Neural cell (in vitro differentiated cells): ENCODE results near the gene GNAS. TPM values are rescaled to one million over a fixed set of nuclear protein-coding genes. Genes with fewer than 3 reads are reported as not detected.

Source experiments
- H2AFZ ChIP-seq: fragments of 200-600, 300-800 bp; sonication (generic), shearing (Covaris generic); 2 replicates; pipeline ENCODE4 v1.6.0; 2014; ENCODE audit warnings: low read depth, mild to moderate bottlenecking, antibody characterized with exemption, low read length, moderate library complexity
- H3F3A ChIP-seq: fragments of 200-600 bp; shearing (Covaris generic); 2 replicates; pipeline ENCODE4 v1.6.1; 2016; ENCODE audit warnings: mild to moderate bottlenecking, moderate library complexity, mixed read lengths, antibody characterized with exemption, low read length; ENCODE audit not compliant: insufficient read depth, poor library complexity, severe bottlenecking
- H3K27ac ChIP-seq: fragments of 200-600, 300-800 bp; sonication (generic), shearing (Covaris generic); 2 replicates; pipeline ENCODE4 v1.5.1; 2014; ENCODE audit warnings: mild to moderate bottlenecking, low read length, moderate library complexity
- H3K27me3 ChIP-seq: fragments of 300-800, 200-600 bp; sonication (generic), shearing (Covaris generic); 2 replicates; pipeline ENCODE4 v1.6.0; 2014; ENCODE audit warnings: mild to moderate bottlenecking, low read depth, low read length, moderate library complexity; ENCODE audit not compliant: insufficient read depth
- H3K36me3 ChIP-seq: fragments of 300-800, 200-600 bp; sonication (generic), shearing (Covaris generic); 2 replicates; pipeline ENCODE4 v1.5.1; 2014; ENCODE audit warnings: mild to moderate bottlenecking, antibody characterized with exemption, low read length, moderate library complexity; ENCODE audit not compliant: insufficient read depth
- H3K4me2 ChIP-seq: fragments of 300-800, 200-600 bp; sonication (generic), shearing (Covaris generic); 2 replicates; pipeline ENCODE4 v1.6.0; 2014; ENCODE audit warnings: mild to moderate bottlenecking, low read length
- H3K4me3 ChIP-seq: fragments of 300-800, 200-600 bp; sonication (generic), shearing (Covaris generic); 2 replicates; pipeline ENCODE4 v1.5.1; 2014; ENCODE audit warnings: mild to moderate bottlenecking, low read length, moderate library complexity
- H3K79me2 ChIP-seq: fragments of 200-600 bp; shearing (Covaris generic); replicated peaks from 2 replicates; pipeline ENCODE4 v1.6.0; 2014; ENCODE audit warnings: mild to moderate bottlenecking, low read length, moderate library complexity; ENCODE audit not compliant: insufficient read depth
- H3K9ac ChIP-seq: fragments of 300-800, 200-600 bp; sonication (generic), shearing (Covaris generic); 2 replicates; pipeline ENCODE4 v1.6.1; 2016; ENCODE audit warnings: mild to moderate bottlenecking, low read length, mixed read lengths
- H3K9me2 ChIP-seq: fragments of 200-600 bp; shearing (Covaris generic); 2 replicates; pipeline ENCODE4 v1.6.1; 2016; ENCODE audit warnings: mild to moderate bottlenecking, low read length, mixed read lengths; ENCODE audit not compliant: insufficient read depth
- H3K9me3 ChIP-seq: fragments of 200-600, 300-800 bp; sonication (generic), shearing (Covaris generic); 2 replicates; pipeline ENCODE4 v1.6.1; 2016; ENCODE audit warnings: mild to moderate bottlenecking, mixed run types, low read length, moderate library complexity, mixed read lengths
- H4K20me1 ChIP-seq: fragments of 200-600 bp; shearing (Covaris generic); 2 replicates; pipeline ENCODE4 v1.6.1; 2016; ENCODE audit warnings: mild to moderate bottlenecking, mixed run types; ENCODE audit not compliant: insufficient read depth
- CTCF ChIP-seq: fragments of 450-650 bp; IDR thresholded peaks from 2 replicates; pipeline ENCODE4 v1.5.1; 2014; ENCODE audit warnings: antibody characterized with exemption, mild to moderate bottlenecking, moderate library complexity; ENCODE audit not compliant: poor library complexity, severe bottlenecking
- EP300 ChIP-seq: fragments of 450-650 bp; conservative IDR thresholded peaks from 2 replicates; pipeline ENCODE4 v1.6.1; 2014; ENCODE audit warnings: antibody characterized with exemption, mild to moderate bottlenecking, moderate library complexity; ENCODE audit not compliant: poor library complexity, severe bottlenecking
- EZH2 ChIP-seq: fragments of 200-600, 300-800 bp; shearing (Covaris generic), sonication (generic); IDR thresholded peaks from 2 replicates; pipeline ENCODE4 v1.6.1; 2014; ENCODE audit warnings: antibody characterized with exemption, low read length, borderline replicate concordance, mild to moderate bottlenecking; ENCODE audit not compliant: insufficient read depth, poor library complexity, severe bottlenecking
- MXI1 ChIP-seq: fragments of 450-650 bp; conservative IDR thresholded peaks from 2 replicates; pipeline ENCODE4 v1.6.1; 2014; ENCODE audit warnings: antibody characterized with exemption, mild to moderate bottlenecking; ENCODE audit not compliant: poor library complexity, severe bottlenecking
- POLR2AphosphoS5 ChIP-seq: IDR thresholded peaks from 2 replicates; pipeline ENCODE4 v1.6.1; 2012
- RAD21 ChIP-seq: fragments of 450-650 bp; conservative IDR thresholded peaks from 2 replicates; pipeline ENCODE4 v1.6.1; 2014; ENCODE audit warnings: antibody characterized with exemption, mild to moderate bottlenecking, moderate library complexity
- REST ChIP-seq: IDR thresholded peaks from 2 replicates; pipeline ENCODE4 v1.6.1; 2012; ENCODE audit warnings: borderline replicate concordance
- SMC3 ChIP-seq: fragments of 450-650 bp; conservative IDR thresholded peaks from 2 replicates; pipeline ENCODE4 v1.6.1; 2014; ENCODE audit warnings: antibody characterized with exemption, mild to moderate bottlenecking, moderate library complexity; ENCODE audit not compliant: poor library complexity
- TAF1 ChIP-seq: IDR thresholded peaks from 2 replicates; pipeline ENCODE4 v1.6.1; 2012; ENCODE audit warnings: low read depth
- polyA plus RNA-seq: library from polyadenylated mRNA; depleted of rRNA; stranded (reverse); fragments of >200 nt; gene quantifications from 2 replicates; pipeline ENCODE4 v1.2.3, GENCODE V29; 2014

The GNAS gene
- polyA plus RNA-seq, 1 donor from 2014 or later, result 958 TPM

- Histone ChIP-seq H3K36me3 (no peaks in the 10 kb centered on the region), H3K9ac (no peak overlapping the region), H4K20me1 (no peaks in the 10 kb centered on the region), H3F3A (no peaks in the 10 kb centered on the region), H3K4me3 (no peak overlapping the region), H2AFZ (no peak overlapping the region), H3K9me3 (no peaks in the 10 kb centered on the region), H3K9me2 (no peaks in the 10 kb centered on the region), H3K27me3 (peaks cover 61% of the 10 kb centered on the region), H3K4me2 (no peak overlapping the region), H3K27ac (no peak overlapping the region), H3K79me2 (no peaks in the 10 kb centered on the region)
- TF ChIP-seq CTCF (no peak), POLR2AphosphoS5 (no peak)
Observed at GRCh38 chr20:58842276-58842675, 10.2 kb upstream of the GNAS start.

- no peak for TF ChIP-seq RAD21
- no peak for TF ChIP-seq EP300
- no peak for TF ChIP-seq REST
- Histone ChIP-seq H3K9me3 (no peaks in the 10 kb centered on the region), H3K27ac (no peak overlapping the region), H3K79me2 (no peaks in the 10 kb centered on the region), H3K4me2 (no peak overlapping the region), H3K9ac (no peak overlapping the region), H3F3A (no peaks in the 10 kb centered on the region), H2AFZ (no peak overlapping the region), H4K20me1 (no peaks in the 10 kb centered on the region), H3K27me3 (peaks cover 59% of the 10 kb centered on the region), H3K9me2 (no peaks in the 10 kb centered on the region), H3K36me3 (no peaks in the 10 kb centered on the region), H3K4me3 (no peak overlapping the region)
Observed at GRCh38 chr20:58843128-58843556, 9.4 kb upstream of the GNAS start.

- H3K9me2 ChIP-seq, result no peaks in the 10 kb centered on the region
- TF ChIP-seq EP300, result no peak
- no peak for TF ChIP-seq SMC3
- no peak for TF ChIP-seq EZH2
- TF ChIP-seq REST, result no peak
- no peak for TF ChIP-seq MXI1
- TF ChIP-seq TAF1, result no peak
- no peak for TF ChIP-seq POLR2AphosphoS5
- no peaks in the 10 kb centered on the region for H3K36me3 ChIP-seq
- no peak overlapping the region for H3K9ac ChIP-seq
- H4K20me1 ChIP-seq, result no peaks in the 10 kb centered on the region
- no peaks in the 10 kb centered on the region for H3K9me3 ChIP-seq
- no peaks in the 10 kb centered on the region for H3F3A ChIP-seq
- no peaks in the 10 kb centered on the region for H3K79me2 ChIP-seq
- H3K4me2 ChIP-seq, result no peak overlapping the region
- no peak overlapping the region for H3K27ac ChIP-seq
- no peak overlapping the region for H2AFZ ChIP-seq
- no peak overlapping the region for H3K4me3 ChIP-seq
- H3K27me3 ChIP-seq, result peaks cover 35% of the 10 kb centered on the region
Observed at GRCh38 chr20:58845706-58846105, 6.8 kb upstream of the GNAS start.
